KBM-7 (cell line): ENCODE data around the gene PLCG1.

ENCODE experiments used
- DNase-seq: peaks from one replicate; pipeline ENCODE4 v3.0.0-alpha.2; 2015
- in situ Hi-C: fragments of 300-500 bp; cut with MboI; formaldehyde crosslinking; loops from 2 replicates; pipeline ENCODE4 v1.14.3; 2020; ENCODE audit warnings: low sequenced_read_pairs, low pct_unique_long_range_greater_than_20kb, mixed read lengths

The PLCG1 gene

GRCh38 chr20:41191562-41192500, 54.5 kb downstream of the PLCG1 start:
- in situ Hi-C loops: no loop called here

DNA sequence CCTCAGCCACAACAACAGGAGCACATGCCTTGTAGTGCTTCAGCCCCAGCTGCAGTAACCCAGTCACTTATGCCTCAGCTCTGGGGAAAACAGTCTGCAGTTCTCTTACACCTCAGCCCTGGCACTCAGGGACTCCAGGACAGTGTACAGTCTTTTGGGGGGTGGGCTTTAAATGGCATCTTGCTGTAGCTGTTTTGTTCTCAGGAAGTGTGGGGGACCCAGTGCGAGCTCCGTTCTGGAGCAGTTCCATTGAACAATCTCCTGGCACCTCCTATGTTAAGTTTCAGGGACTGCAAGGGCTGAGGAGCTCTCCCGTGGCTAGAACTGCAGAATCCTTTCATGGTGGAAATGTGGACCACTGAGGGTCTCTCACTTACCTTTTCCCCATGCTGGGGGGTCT, 55.2 kb downstream of the PLCG1 start:
- in situ Hi-C loops: no loop called here
- no peak for DNase-seq

More at GRCh38 chr20:41191562-41192500, 54.5 kb downstream of the PLCG1 start:
- DNase-seq: no peak

DNA sequence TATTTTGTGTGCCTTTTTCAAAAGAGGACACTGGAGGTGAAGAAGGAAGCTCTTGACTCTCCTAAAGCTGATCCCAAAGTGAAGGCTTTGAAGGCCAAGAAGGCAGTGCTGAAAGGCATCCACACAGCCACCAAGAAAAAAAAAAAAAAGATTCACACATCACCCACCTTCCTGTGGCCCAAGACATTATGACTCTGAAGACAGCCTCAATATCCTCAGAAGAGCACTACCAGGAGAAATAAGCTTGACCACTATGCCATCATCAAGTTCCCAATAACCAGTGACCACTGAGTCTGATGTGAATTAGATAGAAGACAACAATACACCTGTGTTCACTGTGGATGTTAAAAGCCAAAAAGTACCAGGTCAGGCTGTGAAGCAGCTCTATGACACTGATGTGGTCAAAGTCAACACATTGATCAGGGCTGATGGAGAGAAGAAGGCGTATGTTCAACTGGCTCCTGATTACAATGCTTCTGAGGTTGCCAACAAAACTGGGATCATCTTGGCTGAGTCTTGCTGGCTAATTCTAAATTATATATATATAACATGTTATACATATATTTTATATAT, 59.4 kb downstream of the PLCG1 start:
- in situ Hi-C loops: no loop called here
- peak; percentile 50 for DNase-seq

GRCh38 chr20:41198443-41198842, 61.1 kb downstream of the PLCG1 start:
- in situ Hi-C loops: no loop called here
- no peak for DNase-seq

- in situ Hi-C loops: no loop called here
- DNase-seq: no peak
Observed at GRCh38 chr20:41200446-41201202, 63.3 kb downstream of the PLCG1 start.

DNA sequence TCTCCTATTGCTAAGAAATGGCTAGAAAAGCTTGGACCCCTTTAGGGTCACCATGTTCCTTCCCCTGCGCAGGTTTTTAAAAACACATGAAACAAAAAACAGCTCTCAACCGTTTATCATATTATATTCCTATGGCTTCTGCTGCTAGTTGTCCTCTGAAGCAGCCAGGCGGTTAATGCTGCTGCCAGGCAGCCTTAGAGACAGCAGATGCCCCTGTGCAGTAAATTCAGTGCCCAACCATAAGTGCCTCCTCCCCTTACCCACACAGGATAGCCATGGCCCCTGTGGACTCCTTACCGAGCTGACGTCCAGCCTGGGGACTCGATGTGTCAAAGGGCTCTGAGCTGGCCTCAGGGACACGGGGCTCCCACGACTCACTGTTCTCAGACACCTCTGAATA, 64.4 kb downstream of the PLCG1 start:
- no peak for DNase-seq
- in situ Hi-C loops: no loop called here

DNA sequence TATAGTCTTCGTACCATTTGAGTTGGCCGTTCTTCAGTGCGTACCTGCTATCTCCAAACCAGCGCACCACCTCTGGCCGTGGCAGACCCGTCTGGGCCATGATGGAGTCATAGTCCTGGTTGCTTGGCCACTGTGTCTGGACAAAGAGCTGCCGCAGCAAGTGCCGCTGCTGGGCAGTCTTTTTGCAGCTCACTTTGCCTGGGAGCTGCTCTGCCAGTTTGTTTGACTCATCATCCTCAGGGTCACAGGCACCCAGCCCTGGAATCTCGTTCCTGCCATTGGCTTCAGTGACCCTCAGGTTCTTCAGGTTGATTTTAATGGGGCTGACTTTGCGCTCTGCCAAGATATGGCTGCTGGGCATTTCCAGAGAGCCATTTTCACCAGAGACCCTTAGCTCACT, 65.1 kb downstream of the PLCG1 start:
- in situ Hi-C loops: no loop called here
- no peak for DNase-seq

DNA sequence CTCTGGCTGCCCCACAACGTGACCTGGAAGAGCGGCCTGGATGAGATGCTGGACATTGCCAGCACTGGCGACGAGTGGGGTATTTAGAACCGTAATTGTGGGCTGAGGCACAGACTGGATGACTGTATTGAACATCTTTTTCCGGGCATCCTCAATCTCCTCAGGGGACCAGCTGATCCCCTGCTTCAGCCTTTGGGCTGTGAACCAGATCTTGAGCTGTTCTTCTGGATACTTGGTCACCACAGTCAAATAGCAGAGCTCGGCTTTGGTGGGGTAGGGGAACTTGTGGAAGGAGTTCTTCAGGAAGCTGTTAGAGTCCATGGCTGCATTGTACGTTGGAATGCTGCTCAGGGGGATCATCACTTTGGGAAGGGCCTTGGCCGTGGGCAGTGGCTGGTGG, 66.3 kb downstream of the PLCG1 start:
- in situ Hi-C loops: no loop called here
- DNase-seq: no peak

DNA sequence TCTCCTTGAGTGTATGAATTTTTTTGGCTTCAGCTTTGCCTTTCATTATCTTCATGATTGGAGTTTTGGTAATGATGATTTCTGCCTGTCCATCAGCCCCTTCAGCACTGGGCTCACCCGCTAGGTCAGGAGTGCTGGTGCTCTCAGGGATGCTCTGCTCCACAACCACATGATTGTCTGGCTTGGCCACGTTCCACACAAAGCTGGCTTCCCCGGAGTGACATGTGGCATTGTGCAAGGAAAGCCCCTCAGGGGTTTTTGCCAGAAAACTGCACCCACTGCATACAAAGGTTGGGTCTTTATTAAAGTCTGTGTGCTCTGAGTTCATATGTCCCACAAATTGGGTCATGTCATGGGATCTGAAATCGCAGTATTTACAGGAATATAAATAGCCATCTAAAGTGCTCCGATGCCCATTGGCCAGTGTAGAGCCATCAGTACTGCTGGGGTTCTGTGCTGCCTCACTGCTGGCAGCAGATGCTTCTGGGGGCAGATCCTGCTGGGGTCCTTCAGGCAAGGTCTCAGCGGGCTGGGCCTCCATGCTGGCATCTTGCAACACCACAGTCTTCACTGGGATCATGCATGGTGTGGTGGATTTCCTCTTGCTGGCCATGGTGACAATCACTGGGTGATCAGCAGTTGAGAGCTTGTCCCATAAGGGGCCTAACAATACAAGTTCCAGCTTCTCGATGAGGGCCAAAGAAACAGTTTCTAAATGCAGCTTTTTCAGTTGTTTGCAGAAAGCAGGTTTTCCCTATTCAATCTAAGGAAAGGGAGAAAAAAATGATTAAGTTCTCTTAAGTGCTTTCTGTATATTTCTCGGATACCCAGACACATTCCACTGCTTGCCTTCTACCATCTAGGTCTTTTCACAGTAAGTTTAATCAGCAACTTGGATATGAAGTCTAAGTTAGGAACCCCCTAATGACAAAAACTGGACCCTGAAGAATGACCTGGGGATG, 67.2 kb downstream of the PLCG1 start:
- in situ Hi-C loops: no loop called here
- no peak for DNase-seq

- in situ Hi-C loops: no loop called here
Observed at GRCh38 chr20:41205313-41205712, 68.0 kb downstream of the PLCG1 start.

GRCh38 chr20:41213150-41213820, 75.9 kb downstream of the PLCG1 start:
- in situ Hi-C loops: no loop called here
- DNase-seq: no peak

More at GRCh38 chr20:41205313-41205712, 68.0 kb downstream of the PLCG1 start:
- no peak for DNase-seq

- in situ Hi-C loops: no loop called here
- DNase-seq: no peak
Observed at GRCh38 chr20:41214202-41214601, 76.9 kb downstream of the PLCG1 start.

GRCh38 chr20:41214666-41215065, 77.3 kb downstream of the PLCG1 start:
- DNase-seq: no peak
- in situ Hi-C loops: no loop called here

DNA sequence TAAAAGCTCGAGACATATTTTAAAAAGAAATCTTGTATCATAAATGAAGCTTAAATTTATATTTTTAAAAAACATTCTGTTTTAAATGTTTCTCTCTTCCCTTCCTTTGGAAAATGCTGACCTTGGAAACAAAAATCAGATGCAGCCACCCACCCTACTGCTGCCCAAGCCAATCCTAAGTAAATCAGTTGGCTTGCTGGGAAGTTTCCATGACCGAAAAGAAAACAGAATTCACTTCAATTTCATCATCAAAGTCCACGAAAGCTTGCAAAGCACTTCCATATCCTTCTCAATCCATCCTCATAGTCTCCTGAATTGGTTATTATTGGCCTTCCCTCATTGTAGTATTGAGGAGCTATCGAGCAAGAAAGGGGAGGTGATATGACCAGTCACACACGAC, 80.1 kb downstream of the PLCG1 start:
- no peak for DNase-seq
- in situ Hi-C loops: no loop called here

DNA sequence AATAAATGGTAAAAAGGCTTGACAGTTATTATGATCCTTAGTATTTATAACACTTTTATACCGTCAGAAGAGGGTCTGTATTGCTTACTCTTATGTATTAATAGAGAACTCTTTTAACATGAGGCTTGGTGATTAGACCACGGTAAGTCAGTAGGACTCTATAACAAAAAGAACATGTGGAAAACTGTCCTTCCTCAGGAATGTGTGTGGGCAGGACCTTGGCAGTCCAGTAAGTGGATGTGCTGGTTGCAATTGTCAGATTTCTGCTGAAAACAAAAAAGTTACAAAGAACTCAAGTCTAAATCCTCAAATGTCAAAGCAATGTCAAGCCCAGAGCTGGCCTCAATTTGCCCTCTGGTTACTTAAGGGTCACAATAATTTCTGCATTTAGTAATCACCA, 81.1 kb downstream of the PLCG1 start:
- no peak for DNase-seq
- in situ Hi-C loops: no loop called here

GRCh38 chr20:41219824-41220223, 82.5 kb downstream of the PLCG1 start:
- in situ Hi-C loops: no loop called here
- DNase-seq: no peak

DNA sequence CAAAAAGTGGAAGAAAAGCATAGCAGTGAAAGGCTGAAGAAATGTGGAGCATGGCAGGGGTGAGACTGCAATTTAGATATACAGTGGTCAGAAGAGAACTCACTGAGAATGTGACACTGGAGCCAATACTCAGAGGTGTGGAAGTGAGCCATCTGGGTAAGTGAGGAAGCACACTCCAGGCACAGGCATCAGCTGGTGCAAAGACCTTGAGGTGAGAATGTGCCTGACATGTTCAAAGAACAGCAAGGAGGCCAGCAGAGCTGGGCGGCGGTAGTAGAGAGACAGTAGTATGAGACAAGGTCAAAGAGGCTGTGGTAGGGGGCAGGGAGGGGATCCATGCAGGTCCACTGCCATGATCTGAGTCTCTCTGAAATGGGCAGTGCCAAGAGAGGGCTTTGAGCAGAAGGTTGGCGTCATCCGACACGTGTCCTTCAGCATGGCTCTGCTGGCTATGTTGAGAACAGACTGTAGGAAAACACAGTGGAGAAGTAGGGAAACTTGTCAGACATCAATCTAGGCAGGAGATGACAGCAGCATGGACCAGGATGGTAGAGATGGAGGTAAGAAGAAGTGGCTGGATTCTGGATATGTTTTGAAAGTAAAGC, 84.4 kb downstream of the PLCG1 start:
- in situ Hi-C loops: no loop called here
- DNase-seq: no peak

- no peak for DNase-seq
- in situ Hi-C loops: no loop called here
Observed at GRCh38 chr20:41222296-41222695, 85.0 kb downstream of the PLCG1 start.
